HCT116 (cell line): ENCODE results near the gene KBTBD2. TPM values are rescaled to one million over a fixed set of nuclear protein-coding genes. Genes with fewer than 3 reads are reported as not detected.

ENCODE experiments used
- ATAC-seq: fragments of 200-7000 bp; cut with Tn5 transposase; 2 replicates; pipeline ENCODE4 v1.9.1; 2020; ENCODE audit warnings: mild to moderate bottlenecking, moderate library complexity
- BruUV-seq: library from RNA; stranded (reverse); fragments of 400-500 nt; replicated peaks from 2 replicates; lab custom pipeline; 2021; lab: Mats Ljungman, UMichigan
- CTCF ChIA-PET: fragments of 300-600 bp; sonication (Branson Sonifier 250); formaldehyde crosslinking; loops from one replicate; lab custom pipeline; 2021; ENCODE audit warnings: antibody characterized with exemption; lab: Charles Lee
- POLR2A ChIA-PET: fragments of 300-600, 350-600 bp; sonication (Branson Sonifier 250); formaldehyde crosslinking; loops from one replicate; lab custom pipeline; 2021; ENCODE audit warnings: antibody characterized with exemption; lab: Charles Lee
- RAD21 ChIA-PET, 2 experiments: fragments of 300-600 bp; sonication (Branson Sonifier 250); formaldehyde crosslinking; loops; one replicate each; lab custom pipeline; 2023; ENCODE audit warnings: low total read pairs in 2 of 2; ENCODE audit not compliant: uncharacterized antibody in 2 of 2, unreplicated experiment in 2 of 2, low non-redundant PET in 1 of 2; lab: Charles Lee
- DNase-seq: peaks from one replicate; pipeline ENCODE4 v3.0.0-alpha.2; 2010; ENCODE audit warnings: low read depth, low spot score
- H2AFZ ChIP-seq: fragments of 200-600 bp; shearing (Covaris generic), sonication (generic); 2 replicates; pipeline ENCODE4 v1.6.1; 2017; ENCODE audit warnings: low read depth, mixed run types, mixed read lengths, antibody characterized with exemption, low read length; ENCODE audit not compliant: poor library complexity, severe bottlenecking
- H3K27ac ChIP-seq: 2 replicates; pipeline ENCODE4 v1.5.1; 2012; ENCODE audit warnings: low read depth, low read length
- H3K27me3 ChIP-seq: fragments of 200-600 bp; sonication (generic); 2 replicates; pipeline ENCODE4 v1.6.1; 2016; ENCODE audit warnings: mixed run types, low read length, mixed read lengths; ENCODE audit not compliant: insufficient read depth
- H3K36me3 ChIP-seq, 2 experiments: fragments of 200-500 bp in 1 of 2; fragments of 200-600 bp in 1 of 2; sonication (Bioruptor generic) in 1 of 2; sonication (generic) in 1 of 2; 2 replicates each; pipeline versions ENCODE4 v1.5.1 to v1.6.1; 2014 to 2016; ENCODE audit warnings: low read length in 2 of 2, inconsistent platforms in 1 of 2, mixed read lengths in 1 of 2, mixed run types in 1 of 2; ENCODE audit not compliant: insufficient read depth in 2 of 2, control insufficient read depth in 1 of 2
- H3K4me1 ChIP-seq, 2 experiments: fragments of 200-600 bp in 1 of 2; sonication (generic) in 1 of 2; 2 replicates each; pipeline versions ENCODE4 v1.5.1 to v1.6.1; 2012 to 2017; ENCODE audit warnings: low read length in 2 of 2, inconsistent platforms in 1 of 2, mild to moderate bottlenecking in 1 of 2, mixed read lengths in 1 of 2, mixed run types in 1 of 2, moderate library complexity in 1 of 2; ENCODE audit not compliant: insufficient read depth in 2 of 2, control insufficient read depth in 1 of 2
- H3K4me2 ChIP-seq: fragments of 200-600 bp; sonication (generic); 2 replicates; pipeline ENCODE4 v1.6.1; 2017; ENCODE audit warnings: mixed run types, low read length, mixed read lengths
- H3K4me3 ChIP-seq, 2 experiments: fragments of 200-600 bp in 1 of 2; sonication (generic) in 1 of 2; replicated peaks in 1 of 2; 2 replicates each; pipeline ENCODE4 v1.5.1; 2011 to 2016; ENCODE audit warnings: low read length in 2 of 2, control low read depth in 1 of 2, low read depth in 1 of 2, mild to moderate bottlenecking in 1 of 2, mixed read lengths in 1 of 2, mixed run types in 1 of 2
- H3K79me2 ChIP-seq: fragments of 200-600 bp; sonication (generic); 2 replicates; pipeline ENCODE4 v1.6.1; 2017; ENCODE audit warnings: mild to moderate bottlenecking, mixed run types, low read length, moderate library complexity, mixed read lengths; ENCODE audit not compliant: insufficient read depth
- H3K9ac ChIP-seq: fragments of 200-600 bp; sonication (generic); 2 replicates; pipeline ENCODE4 v1.6.1; 2016; ENCODE audit warnings: low read length, mixed read lengths
- H3K9me2 ChIP-seq: fragments of 200-600 bp; sonication (generic), shearing (Covaris generic); 2 replicates; pipeline ENCODE4 v1.6.1; 2017; ENCODE audit warnings: mixed run types, mild to moderate bottlenecking, moderate library complexity; ENCODE audit not compliant: insufficient read depth
- H3K9me3 ChIP-seq, 2 experiments: fragments of 200-500 bp in 1 of 2; fragments of 200-600 bp in 1 of 2; sonication (Bioruptor generic) in 1 of 2; sonication (generic) in 1 of 2; 2 replicates each; pipeline ENCODE4 v1.6.1; 2014 to 2017; ENCODE audit warnings: low read length in 2 of 2, mixed read lengths in 2 of 2, inconsistent platforms in 1 of 2, low read depth in 1 of 2, mild to moderate bottlenecking in 1 of 2, mixed run types in 1 of 2, moderate library complexity in 1 of 2; ENCODE audit not compliant: control insufficient read depth in 1 of 2, insufficient read depth in 1 of 2
- H4K20me1 ChIP-seq: fragments of 200-600 bp; sonication (generic), shearing (Covaris generic); 2 replicates; pipeline ENCODE4 v1.6.1; 2017; ENCODE audit warnings: mixed run types, mild to moderate bottlenecking, moderate library complexity; ENCODE audit not compliant: insufficient read depth
- CBX3 ChIP-seq: IDR thresholded peaks from 2 replicates; pipeline ENCODE4 v1.6.1; 2012; ENCODE audit warnings: low read depth
- CEBPB ChIP-seq: IDR thresholded peaks from 2 replicates; pipeline ENCODE4 v1.6.1; 2012; ENCODE audit warnings: low read depth
- EGR1 ChIP-seq: IDR thresholded peaks from 2 replicates; pipeline ENCODE4 v1.6.1; 2012; ENCODE audit warnings: low read depth
- ELF1 ChIP-seq: IDR thresholded peaks from 2 replicates; pipeline ENCODE4 v1.6.1; 2012; ENCODE audit warnings: low read depth, borderline replicate concordance
- EZH2 ChIP-seq: fragments of 200-600 bp; sonication (generic); IDR thresholded peaks from 2 replicates; pipeline ENCODE4 v1.6.1; 2017; ENCODE audit warnings: antibody characterized with exemption, mixed run types
- EZH2phosphoT487 ChIP-seq: fragments of 200-600 bp; IDR thresholded peaks from 2 replicates; pipeline ENCODE4 v1.6.1; 2018; ENCODE audit warnings: antibody characterized with exemption, borderline replicate concordance
- FOSL1 ChIP-seq: IDR thresholded peaks from 2 replicates; pipeline ENCODE4 v1.6.1; 2012; ENCODE audit warnings: low read depth
- JUND ChIP-seq: IDR thresholded peaks from 2 replicates; pipeline ENCODE4 v1.6.1; 2012
- POLR2A ChIP-seq: IDR thresholded peaks from 2 replicates; pipeline ENCODE4 v1.7.0; 2011; ENCODE audit warnings: borderline replicate concordance; ENCODE audit not compliant: insufficient read depth, insufficient read length; ENCODE audit errors: extremely low read depth
- POLR2AphosphoS5 ChIP-seq: IDR thresholded peaks from 2 replicates; pipeline ENCODE4 v1.6.1; 2011; ENCODE audit warnings: mild to moderate bottlenecking, low read depth, low read length, moderate library complexity
- RAD21 ChIP-seq: IDR thresholded peaks from 2 replicates; pipeline ENCODE4 v1.6.1; 2012; ENCODE audit warnings: low read depth, mild to moderate bottlenecking
- SIN3A ChIP-seq: IDR thresholded peaks from 2 replicates; pipeline ENCODE4 v1.6.1; 2012; ENCODE audit warnings: low read depth
- SP1 ChIP-seq: IDR thresholded peaks from 2 replicates; pipeline ENCODE4 v1.6.1; 2012; ENCODE audit warnings: low read depth
- SRF ChIP-seq: IDR thresholded peaks from 2 replicates; pipeline ENCODE4 v1.6.1; 2012; ENCODE audit warnings: low read depth
- TCF7L2 ChIP-seq: IDR thresholded peaks from 2 replicates; pipeline ENCODE4 v1.7.0; 2011; ENCODE audit warnings: borderline replicate concordance, inconsistent platforms; ENCODE audit not compliant: insufficient read depth, insufficient read length; ENCODE audit errors: extremely low read depth
- ZNF274 ChIP-seq: fragments of 200-500 bp; sonication (Bioruptor generic); IDR thresholded peaks from 2 replicates; pipeline ENCODE4 v1.6.1; 2014; ENCODE audit warnings: mild to moderate bottlenecking, low read depth, low read length, inconsistent platforms
- intact Hi-C: fragments of 100-400 bp; cut with micrococcal nuclease; formaldehyde crosslinking; loops from 2 replicates; pipeline ENCODE4 v1.10.0; 2022
- total RNA-seq: library from RNA; stranded (reverse); gene quantifications from one replicate; pipeline ENCODE4 v1.2.1, GENCODE V29; 2021; ENCODE audit not compliant: unreplicated experiment
- TF ChIP-seq, protein P1 (sequence below): IDR thresholded peaks from 2 replicates; pipeline ENCODE4 v1.6.1; 2012
- TF ChIP-seq, protein P2 (sequence below): IDR thresholded peaks from 2 replicates; pipeline ENCODE4 v1.6.1; 2011; ENCODE audit warnings: mild to moderate bottlenecking, low read length, moderate library complexity; ENCODE audit not compliant: insufficient replicate concordance; ENCODE audit errors: extremely low read depth
- TF ChIP-seq, protein P3 (sequence below): IDR thresholded peaks from 2 replicates; pipeline ENCODE4 v1.6.1; 2012; ENCODE audit warnings: low read depth

KBTBD2 gene
- total RNA-seq, 1 experiment from 2014 or later = 29.0 TPM

DNA sequence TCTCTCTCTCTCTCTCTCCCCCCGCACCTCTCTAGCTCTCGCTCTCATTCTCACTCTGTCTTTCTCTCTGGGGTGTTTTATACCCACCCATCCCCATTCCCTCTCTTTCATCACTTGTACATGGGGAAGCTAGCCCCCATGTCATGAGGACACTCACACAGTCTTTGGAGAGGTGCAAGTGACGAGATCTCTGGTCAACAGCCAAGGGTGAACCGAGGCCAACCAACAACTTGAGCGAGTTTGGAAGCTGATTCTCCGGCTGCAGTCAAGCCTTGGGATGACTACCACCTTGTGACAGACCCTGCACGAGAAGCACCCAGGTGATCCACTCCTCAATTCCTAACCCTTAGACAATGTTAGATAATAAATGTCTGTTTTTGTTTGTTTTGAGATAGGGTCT, 10.1 kb upstream of the KBTBD2 start:
- H3K27me3 ChIP-seq = no peaks in the 10 kb centered on the region
- no peaks in the 10 kb centered on the region for H3K9me2 ChIP-seq
- ATAC-seq (no peak), DNase-seq (no peak)
- H3K79me2 ChIP-seq = no peaks in the 10 kb centered on the region
- CTCF ChIA-PET = interaction anchor here (1.1 kb wide), 1 partner anchor 55 kb away, joined by 3 read pairs; no protein-coding TSS in a partner anchor
- H3K4me2 ChIP-seq = no peak overlapping the region
- H3K27ac ChIP-seq = no peak overlapping the region
- H2AFZ ChIP-seq = no peak overlapping the region
- no peaks in the 10 kb centered on the region for H3K9me3 ChIP-seq
- intact Hi-C loops = no loop called here
- H4K20me1 ChIP-seq = no peaks in the 10 kb centered on the region
- H3K4me3 ChIP-seq = no peak overlapping the region
- H3K4me1 ChIP-seq = peaks cover 0 to 4% of the 10 kb centered on the region in 2 experiments; a peak in 1 of 4 replicates
- BruUV-seq = no TSS peak
- H3K36me3 ChIP-seq = no peaks in the 10 kb centered on the region
- TF ChIP-seq ZNF274 (no peak), POLR2AphosphoS5 (no peak), EGR1 (no peak), ELF1 (no peak), CBX3 (no peak), EZH2 (no peak), RAD21 (no peak), FOSL1 (no peak), SIN3A (no peak), CEBPB (no peak), TCF7L2 (no peak), EZH2phosphoT487 (no peak), SP1 (no peak), JUND (no peak), POLR2A (no peak), SRF (no peak)
- TF ChIP-seq, protein P1, sequence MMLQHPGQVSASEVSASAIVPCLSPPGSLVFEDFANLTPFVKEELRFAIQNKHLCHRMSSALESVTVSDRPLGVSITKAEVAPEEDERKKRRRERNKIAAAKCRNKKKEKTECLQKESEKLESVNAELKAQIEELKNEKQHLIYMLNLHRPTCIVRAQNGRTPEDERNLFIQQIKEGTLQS = no peak
- TF ChIP-seq, protein P2, sequence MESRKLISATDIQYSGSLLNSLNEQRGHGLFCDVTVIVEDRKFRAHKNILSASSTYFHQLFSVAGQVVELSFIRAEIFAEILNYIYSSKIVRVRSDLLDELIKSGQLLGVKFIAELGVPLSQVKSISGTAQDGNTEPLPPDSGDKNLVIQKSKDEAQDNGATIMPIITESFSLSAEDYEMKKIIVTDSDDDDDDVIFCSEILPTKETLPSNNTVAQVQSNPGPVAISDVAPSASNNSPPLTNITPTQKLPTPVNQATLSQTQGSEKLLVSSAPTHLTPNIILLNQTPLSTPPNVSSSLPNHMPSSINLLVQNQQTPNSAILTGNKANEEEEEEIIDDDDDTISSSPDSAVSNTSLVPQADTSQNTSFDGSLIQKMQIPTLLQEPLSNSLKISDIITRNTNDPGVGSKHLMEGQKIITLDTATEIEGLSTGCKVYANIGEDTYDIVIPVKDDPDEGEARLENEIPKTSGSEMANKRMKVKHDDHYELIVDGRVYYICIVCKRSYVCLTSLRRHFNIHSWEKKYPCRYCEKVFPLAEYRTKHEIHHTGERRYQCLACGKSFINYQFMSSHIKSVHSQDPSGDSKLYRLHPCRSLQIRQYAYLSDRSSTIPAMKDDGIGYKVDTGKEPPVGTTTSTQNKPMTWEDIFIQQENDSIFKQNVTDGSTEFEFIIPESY = no peak
- TF ChIP-seq, protein P3, sequence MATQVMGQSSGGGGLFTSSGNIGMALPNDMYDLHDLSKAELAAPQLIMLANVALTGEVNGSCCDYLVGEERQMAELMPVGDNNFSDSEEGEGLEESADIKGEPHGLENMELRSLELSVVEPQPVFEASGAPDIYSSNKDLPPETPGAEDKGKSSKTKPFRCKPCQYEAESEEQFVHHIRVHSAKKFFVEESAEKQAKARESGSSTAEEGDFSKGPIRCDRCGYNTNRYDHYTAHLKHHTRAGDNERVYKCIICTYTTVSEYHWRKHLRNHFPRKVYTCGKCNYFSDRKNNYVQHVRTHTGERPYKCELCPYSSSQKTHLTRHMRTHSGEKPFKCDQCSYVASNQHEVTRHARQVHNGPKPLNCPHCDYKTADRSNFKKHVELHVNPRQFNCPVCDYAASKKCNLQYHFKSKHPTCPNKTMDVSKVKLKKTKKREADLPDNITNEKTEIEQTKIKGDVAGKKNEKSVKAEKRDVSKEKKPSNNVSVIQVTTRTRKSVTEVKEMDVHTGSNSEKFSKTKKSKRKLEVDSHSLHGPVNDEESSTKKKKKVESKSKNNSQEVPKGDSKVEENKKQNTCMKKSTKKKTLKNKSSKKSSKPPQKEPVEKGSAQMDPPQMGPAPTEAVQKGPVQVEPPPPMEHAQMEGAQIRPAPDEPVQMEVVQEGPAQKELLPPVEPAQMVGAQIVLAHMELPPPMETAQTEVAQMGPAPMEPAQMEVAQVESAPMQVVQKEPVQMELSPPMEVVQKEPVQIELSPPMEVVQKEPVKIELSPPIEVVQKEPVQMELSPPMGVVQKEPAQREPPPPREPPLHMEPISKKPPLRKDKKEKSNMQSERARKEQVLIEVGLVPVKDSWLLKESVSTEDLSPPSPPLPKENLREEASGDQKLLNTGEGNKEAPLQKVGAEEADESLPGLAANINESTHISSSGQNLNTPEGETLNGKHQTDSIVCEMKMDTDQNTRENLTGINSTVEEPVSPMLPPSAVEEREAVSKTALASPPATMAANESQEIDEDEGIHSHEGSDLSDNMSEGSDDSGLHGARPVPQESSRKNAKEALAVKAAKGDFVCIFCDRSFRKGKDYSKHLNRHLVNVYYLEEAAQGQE = no peak
- TF ChIP-seq, all 23 proteins: peak for 0
- H3K9ac ChIP-seq = no peak overlapping the region
- ChIA-PET POLR2A (no interaction called here), RAD21 (interaction anchor here in 1 of 2 experiments (0.7 kb wide), 1 partner anchor 40 kb away, joined by 5 read pairs; no protein-coding TSS in a partner anchor)
